ENCODE results near the gene SCMH1. TPM values are rescaled to one million over a fixed set of nuclear protein-coding genes. Genes with fewer than 3 reads are reported as not detected.

SCMH1 gene
- polyA plus RNA-seq, 1 donor from 2014 or later = 23.0 TPM

GRCh38 chr1:40979241-40980067, 262.7 kb downstream of the SCMH1 start, which contains the start of gene CTPS1:
TSS of gene CTPS1 (plus strand) at chr1:40979696. CDS start at chr1:40983291, 3,595 bp downstream.
- H3K27me3 ChIP-seq (ENCODE audit: insufficient read depth, low read depth, low read length) = no peaks in the 10 kb centered on the region
- H3K36me3 ChIP-seq (ENCODE audit: insufficient read depth, low read length) = peaks cover 2% of the 10 kb centered on the region
- H3K9me2 ChIP-seq (ENCODE audit: insufficient read depth, low read length) = no peaks in the 10 kb centered on the region
- no peaks in the 10 kb centered on the region for H3K9me3 ChIP-seq (ENCODE audit: low read length)
- H2AFZ ChIP-seq (ENCODE audit: low read depth, low read length) = peak within 1 kb of the TSS; percentile 94
- H3K4me3 ChIP-seq (ENCODE audit: low read length) = peak within 1 kb of the TSS; percentile 88
- H3K4me2 ChIP-seq (ENCODE audit: low read length) = peak within 1 kb of the TSS; percentile 94
- peaks cover 29% of the 10 kb centered on the region for H3K79me2 ChIP-seq (replicated peaks; ENCODE audit: insufficient read depth, low read length)
- H3K27ac ChIP-seq (ENCODE audit: low read length) = peak within 1 kb of the TSS; percentile 85
- TF ChIP-seq SMC3 (conservative IDR thresholded peaks at IDR 0.05; ENCODE audit: poor library complexity) (no peak), TAF1 (IDR thresholded peaks at IDR 0.05; ENCODE audit: low read depth) (peak; percentile 48), EZH2 (IDR thresholded peaks at IDR 0.05; ENCODE audit: borderline replicate concordance, insufficient read depth, low read length, poor library complexity, severe bottlenecking) (no peak), REST (IDR thresholded peaks at IDR 0.05; ENCODE audit: borderline replicate concordance) (peak; percentile 69), MXI1 (conservative IDR thresholded peaks at IDR 0.05; ENCODE audit: poor library complexity, severe bottlenecking) (peak; percentile 93), POLR2AphosphoS5 (IDR thresholded peaks at IDR 0.05) (peak; percentile 79), RAD21 (conservative IDR thresholded peaks at IDR 0.05) (peak; percentile 32), EP300 (conservative IDR thresholded peaks at IDR 0.05; ENCODE audit: poor library complexity, severe bottlenecking) (no peak), CTCF (IDR thresholded peaks at IDR 0.05; ENCODE audit: poor library complexity, severe bottlenecking) (peak; percentile 81)
- H4K20me1 ChIP-seq (ENCODE audit: insufficient read depth) = no peaks in the 10 kb centered on the region
- H3F3A ChIP-seq (ENCODE audit: insufficient read depth, low read length, poor library complexity, severe bottlenecking) = peaks cover 6% of the 10 kb centered on the region
- H3K9ac ChIP-seq (ENCODE audit: low read length) = peak within 1 kb of the TSS; percentile 83

GRCh38 chr1:40978886-40979240, 263.2 kb downstream of the SCMH1 start:
- H3K9ac ChIP-seq (ENCODE audit: low read length) = peak overlapping the region; percentile 83
- peak overlapping the region; percentile 88 for H3K4me3 ChIP-seq (ENCODE audit: low read length)
- H3F3A ChIP-seq (ENCODE audit: insufficient read depth, low read length, poor library complexity, severe bottlenecking) = peaks cover 6% of the 10 kb centered on the region
- H3K9me3 ChIP-seq (ENCODE audit: low read length) = no peaks in the 10 kb centered on the region
- no peaks in the 10 kb centered on the region for H3K27me3 ChIP-seq (ENCODE audit: insufficient read depth, low read depth, low read length)
- TF ChIP-seq POLR2AphosphoS5 (IDR thresholded peaks at IDR 0.05) = no peak
- no peak for TF ChIP-seq TAF1 (IDR thresholded peaks at IDR 0.05; ENCODE audit: low read depth)
- no peak for TF ChIP-seq CTCF (IDR thresholded peaks at IDR 0.05; ENCODE audit: poor library complexity, severe bottlenecking)
- no peak for TF ChIP-seq EZH2 (IDR thresholded peaks at IDR 0.05; ENCODE audit: borderline replicate concordance, insufficient read depth, low read length, poor library complexity, severe bottlenecking)
- TF ChIP-seq SMC3 (conservative IDR thresholded peaks at IDR 0.05; ENCODE audit: poor library complexity) = no peak
- TF ChIP-seq RAD21 (conservative IDR thresholded peaks at IDR 0.05) = no peak
- no peak for TF ChIP-seq MXI1 (conservative IDR thresholded peaks at IDR 0.05; ENCODE audit: poor library complexity, severe bottlenecking)
- TF ChIP-seq EP300 (conservative IDR thresholded peaks at IDR 0.05; ENCODE audit: poor library complexity, severe bottlenecking) = no peak
- TF ChIP-seq REST (IDR thresholded peaks at IDR 0.05; ENCODE audit: borderline replicate concordance) = no peak
- no peaks in the 10 kb centered on the region for H3K9me2 ChIP-seq (ENCODE audit: insufficient read depth, low read length)
- peaks cover 29% of the 10 kb centered on the region for H3K79me2 ChIP-seq (replicated peaks; ENCODE audit: insufficient read depth, low read length)
- H2AFZ ChIP-seq (ENCODE audit: low read depth, low read length) = peak overlapping the region; percentile 94
- H3K4me2 ChIP-seq (ENCODE audit: low read length) = no peak overlapping the region
- no peaks in the 10 kb centered on the region for H3K36me3 ChIP-seq (ENCODE audit: insufficient read depth, low read length)
- H3K27ac ChIP-seq (ENCODE audit: low read length) = peak overlapping the region; percentile 85
- H4K20me1 ChIP-seq (ENCODE audit: insufficient read depth) = no peaks in the 10 kb centered on the region

Data from neural cell (in vitro differentiated cells).